UCSD-AML1 (cell line): Measurements from ENCODE around the gene SLC22A31.
A peak's percentile ranks its signal among the peaks of the same experiment; 100 is the strongest.

Experiments used
- DNase-seq: peaks from one replicate; lab custom pipeline; 2025; ENCODE audit not compliant: unreplicated experiment; lab: John Stamatoyannopoulos, UW

SLC22A31 gene

GRCh38 chr16:89179656-89180315, 20.6 kb downstream of the SLC22A31 start:
- no peak for DNase-seq

DNA sequence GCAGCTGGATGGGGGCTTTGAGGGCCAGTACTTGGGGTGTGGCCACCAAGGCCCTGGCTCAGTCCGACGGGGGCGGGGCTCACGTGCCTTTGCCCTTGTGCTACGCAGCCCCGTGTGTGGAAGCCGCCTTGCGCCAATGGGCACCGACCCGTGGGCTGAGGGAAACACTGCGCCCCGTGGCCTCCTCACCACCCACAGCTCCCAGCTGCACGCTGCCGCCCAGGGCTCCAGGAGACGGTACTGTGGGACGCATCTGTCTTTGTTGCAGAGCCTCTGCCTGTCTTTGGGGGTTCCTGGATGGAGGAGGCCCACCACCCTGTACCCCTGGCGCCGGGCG, 21.2 kb downstream of the SLC22A31 start:
- DNase-seq, result no peak

DNA sequence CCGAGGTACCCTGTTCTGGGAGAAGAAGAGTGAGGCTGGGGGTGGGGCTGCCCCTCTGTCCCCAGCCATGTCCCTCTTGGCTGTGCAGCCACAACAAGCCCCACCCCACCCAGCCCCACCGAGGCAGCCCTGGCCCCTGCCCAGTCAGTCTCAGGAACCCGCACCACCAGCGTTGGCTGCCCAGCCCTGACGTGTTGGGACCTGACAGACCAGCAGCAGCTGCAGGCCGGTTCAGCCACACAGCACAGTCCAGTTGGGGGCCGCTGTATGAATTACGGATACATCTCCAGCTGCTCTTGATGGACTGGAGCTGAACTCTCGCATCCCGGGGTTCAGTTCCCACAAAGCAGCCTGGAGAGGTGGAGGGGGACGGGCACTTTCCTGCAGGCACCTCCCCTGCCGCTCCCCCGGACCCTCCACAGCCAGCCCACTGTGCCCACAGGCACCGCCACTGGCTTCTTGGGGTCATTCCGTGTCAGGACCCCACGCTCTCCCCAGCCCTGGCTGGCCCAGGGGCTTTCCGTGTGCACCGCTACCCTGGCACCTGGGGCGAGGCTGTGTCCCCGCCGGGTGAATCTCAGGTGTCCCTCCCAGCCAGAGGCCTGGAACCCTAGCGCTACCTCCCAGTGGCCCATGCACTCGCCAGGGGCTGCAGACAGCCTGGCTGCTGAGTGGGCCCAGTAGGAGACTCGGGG, 21.7 kb downstream of the SLC22A31 start:
- no peak for DNase-seq

GRCh38 chr16:89177501-89177900, 22.8 kb downstream of the SLC22A31 start:
- no peak for DNase-seq

GRCh38 chr16:89176717-89177116, 23.6 kb downstream of the SLC22A31 start:
- no peak for DNase-seq

DNA sequence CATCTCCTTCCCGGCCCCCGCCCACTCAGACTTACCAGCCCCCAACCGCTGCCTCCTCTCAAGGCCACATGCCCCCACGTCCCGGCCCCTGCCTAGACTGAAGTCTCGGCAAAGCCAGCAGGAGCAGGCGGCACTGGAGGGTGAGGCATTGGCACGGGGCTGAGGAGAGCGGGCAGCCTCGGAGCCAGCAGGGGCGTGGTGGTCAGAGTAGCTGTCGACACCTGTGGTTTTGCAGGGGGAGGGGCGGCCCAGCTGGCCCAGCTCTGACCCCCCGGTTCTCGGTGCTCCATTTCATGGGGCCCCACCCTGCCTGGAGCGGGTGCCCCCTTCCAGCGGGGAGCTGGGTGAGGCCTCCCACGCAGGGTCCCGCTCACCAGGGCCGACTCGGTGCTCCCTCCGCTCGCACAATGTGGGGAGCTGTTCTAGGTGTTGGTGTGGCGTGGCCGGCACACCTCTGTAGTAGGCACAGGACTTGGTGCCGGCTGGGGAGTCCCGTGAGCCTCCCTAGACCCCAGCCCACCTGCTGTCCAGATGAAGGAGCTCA, 24.1 kb downstream of the SLC22A31 start:
- no peak for DNase-seq

DNA sequence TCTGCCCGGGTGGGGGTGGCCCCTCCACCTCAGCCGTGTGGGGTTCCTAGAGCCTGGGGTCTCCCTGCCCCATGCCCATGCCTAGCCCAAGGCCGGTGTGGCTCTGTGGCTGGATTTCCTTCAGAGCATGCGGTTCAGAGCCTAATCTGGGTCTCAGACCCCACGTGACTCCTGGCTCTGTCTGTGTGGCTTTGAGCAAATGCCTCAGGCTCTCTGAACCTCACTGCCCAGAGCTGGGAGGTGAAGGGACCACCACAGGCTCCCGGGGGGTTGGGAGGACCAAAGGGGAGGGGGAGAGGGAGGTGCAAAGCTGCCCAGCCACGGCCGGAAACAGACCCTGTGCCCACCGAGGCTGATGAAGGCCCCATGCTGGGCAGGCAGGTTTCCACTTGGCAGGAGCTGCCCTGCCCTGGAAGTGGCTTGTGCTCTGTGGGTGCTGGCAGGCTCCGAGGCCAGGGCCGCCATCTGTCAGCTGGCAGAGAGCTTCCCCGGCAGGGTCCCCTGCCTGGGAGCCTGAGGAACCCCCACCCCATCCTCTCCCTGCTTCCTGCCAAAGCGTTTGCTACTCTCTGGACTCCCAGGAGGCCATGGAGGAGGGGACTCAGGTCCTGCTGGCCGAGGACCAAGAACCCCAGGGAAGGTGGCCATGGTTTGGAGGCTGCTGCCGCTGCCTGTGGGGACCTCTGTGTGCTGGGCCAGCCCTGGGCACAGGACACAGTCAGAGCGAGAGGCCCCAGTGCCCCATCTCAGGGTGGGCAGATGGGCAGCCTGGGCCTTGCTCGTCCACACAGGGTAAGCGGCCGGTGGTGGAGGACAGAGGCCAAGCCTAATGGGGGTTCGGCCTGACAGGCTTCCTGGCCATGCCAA, 24.8 kb downstream of the SLC22A31 start:
- no peak for DNase-seq

DNA sequence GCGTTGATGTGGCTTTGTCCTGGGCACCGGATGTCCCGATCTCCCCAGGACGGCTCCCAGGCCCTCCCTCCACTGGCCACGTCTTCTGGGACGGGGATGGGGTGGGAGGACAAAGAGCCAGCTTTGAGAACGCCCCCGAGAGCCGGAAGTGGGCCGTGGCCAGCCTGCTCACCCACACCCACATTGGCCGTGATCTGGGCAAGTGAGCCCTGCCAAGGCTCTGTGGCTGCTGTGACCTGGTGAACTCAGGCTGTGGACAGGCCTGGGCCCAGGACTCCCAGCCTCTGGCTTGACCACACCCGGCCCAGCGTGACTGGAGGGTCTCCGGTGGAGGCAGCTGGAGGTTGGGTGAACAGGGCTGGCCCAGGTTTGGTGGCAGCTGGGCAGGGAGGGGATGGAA, 25.5 kb downstream of the SLC22A31 start:
- no peak for DNase-seq

GRCh38 chr16:89174055-89174827, 26.1 kb downstream of the SLC22A31 start:
- no peak for DNase-seq

GRCh38 chr16:89173174-89173921, 27.0 kb downstream of the SLC22A31 start:
- DNase-seq, result no peak

- no peak for DNase-seq
Measured at GRCh38 chr16:89172528-89173173, 27.7 kb downstream of the SLC22A31 start.

GRCh38 chr16:89172171-89172527, 28.2 kb downstream of the SLC22A31 start:
- DNase-seq, result no peak

GRCh38 chr16:89171216-89172170, 28.8 kb downstream of the SLC22A31 start, which contains the start of gene CDH15:
CDH15 (plus strand) TSS chr16:89171748; CDS start chr16:89171832, 84 bp downstream.
- peak; percentile 95 for DNase-seq

DNA sequence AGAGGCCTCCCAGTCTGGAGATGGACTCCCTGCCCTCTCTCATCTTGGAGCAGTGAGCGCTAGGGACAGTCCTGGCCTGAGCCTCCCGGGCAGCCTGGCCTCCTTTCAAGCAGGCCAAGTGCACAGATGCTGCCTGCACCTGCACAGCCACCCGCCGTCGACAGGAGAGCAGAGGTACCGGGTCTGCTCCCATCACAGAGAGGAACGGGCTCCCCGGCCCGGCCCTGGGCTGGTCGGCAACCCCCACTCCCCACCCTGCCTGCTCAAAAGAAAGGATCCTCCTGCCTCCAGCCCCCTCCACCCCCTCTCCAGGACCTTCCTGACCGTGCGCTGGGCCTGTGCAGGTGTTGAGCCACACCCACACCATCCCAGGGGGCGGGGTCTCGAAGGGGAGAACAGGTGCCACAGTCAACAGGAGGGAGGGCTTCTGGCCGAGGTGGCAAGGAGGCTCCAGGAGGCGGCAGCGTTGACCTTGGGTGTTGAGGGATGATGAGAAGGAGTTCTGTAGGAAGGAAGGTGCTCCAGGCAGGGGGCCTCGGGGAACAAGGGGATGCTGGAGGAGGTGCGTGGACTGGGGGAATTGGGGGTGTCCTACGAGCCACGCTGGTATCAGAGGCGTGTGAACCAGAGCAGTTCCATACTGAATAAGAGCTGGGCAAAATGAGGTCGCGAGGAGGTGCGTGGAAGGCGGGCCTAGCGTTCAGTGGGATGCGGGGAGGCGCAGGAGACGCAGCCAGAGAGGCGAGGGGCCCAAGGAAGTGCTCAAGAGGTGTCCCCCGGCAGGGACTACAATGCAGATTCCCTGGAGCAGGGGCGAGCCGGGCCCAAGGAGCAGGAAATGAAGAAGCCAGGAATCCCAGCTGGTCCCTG, 29.8 kb downstream of the SLC22A31 start:
- no peak for DNase-seq

GRCh38 chr16:89169778-89170177, 30.6 kb downstream of the SLC22A31 start:
- no peak for DNase-seq

GRCh38 chr16:89168381-89169189, 31.8 kb downstream of the SLC22A31 start:
- DNase-seq, result no peak
